ENCODE results near the gene DKK3. TPM values are rescaled to one million over a fixed set of nuclear protein-coding genes. Genes with fewer than 3 reads are reported as not detected.

DKK3 gene
- total and polyA plus RNA-seq, 4 donors = 3.1 to 9.9 (median 7.1) TPM

DNA sequence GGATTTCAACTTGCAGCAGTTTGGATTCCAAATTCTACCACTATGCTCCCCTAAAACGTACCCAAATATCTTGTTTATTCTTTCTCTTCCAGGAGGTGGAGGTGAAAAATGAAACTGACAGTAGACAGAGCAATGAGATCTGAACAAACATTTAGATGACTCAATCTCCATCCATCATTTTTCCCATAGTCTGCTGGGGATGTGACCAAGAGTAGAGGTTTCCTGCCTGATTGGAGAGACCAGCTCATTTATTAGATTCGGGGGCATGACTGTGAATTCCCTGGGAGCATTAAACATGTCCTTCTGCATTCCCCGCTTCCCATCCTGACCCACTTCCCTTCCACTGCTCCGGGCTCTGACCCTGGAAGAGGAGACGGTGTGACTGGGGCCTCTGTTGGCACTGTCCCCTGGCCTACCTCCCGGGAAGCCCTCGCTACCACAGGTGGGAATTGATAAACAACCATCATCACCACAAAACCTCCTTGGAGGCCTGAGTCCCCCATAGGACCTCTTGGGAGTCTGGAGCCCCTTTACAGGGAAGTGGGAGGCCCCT, 20.3 kb downstream of the DKK3 start:
- DNase-seq (ENCODE audit: low spot score) = no peak
- no peaks in the 10 kb centered on the region for H3K27me3 ChIP-seq (ENCODE audit: control insufficient read depth in 4 of 4, insufficient read depth in 4 of 4, low read length in 3 of 4)
- H3K4me1 ChIP-seq (ENCODE audit: control insufficient read depth in 4 of 4, insufficient read depth in 4 of 4, low read length in 3 of 4) = peaks cover 2 to 16% (median 11%) of the 10 kb centered on the region in 4 donors
- TF ChIP-seq, protein P1, sequence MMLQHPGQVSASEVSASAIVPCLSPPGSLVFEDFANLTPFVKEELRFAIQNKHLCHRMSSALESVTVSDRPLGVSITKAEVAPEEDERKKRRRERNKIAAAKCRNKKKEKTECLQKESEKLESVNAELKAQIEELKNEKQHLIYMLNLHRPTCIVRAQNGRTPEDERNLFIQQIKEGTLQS (IDR thresholded peaks at IDR 0.05) = no peak
- TF ChIP-seq, protein P2, sequence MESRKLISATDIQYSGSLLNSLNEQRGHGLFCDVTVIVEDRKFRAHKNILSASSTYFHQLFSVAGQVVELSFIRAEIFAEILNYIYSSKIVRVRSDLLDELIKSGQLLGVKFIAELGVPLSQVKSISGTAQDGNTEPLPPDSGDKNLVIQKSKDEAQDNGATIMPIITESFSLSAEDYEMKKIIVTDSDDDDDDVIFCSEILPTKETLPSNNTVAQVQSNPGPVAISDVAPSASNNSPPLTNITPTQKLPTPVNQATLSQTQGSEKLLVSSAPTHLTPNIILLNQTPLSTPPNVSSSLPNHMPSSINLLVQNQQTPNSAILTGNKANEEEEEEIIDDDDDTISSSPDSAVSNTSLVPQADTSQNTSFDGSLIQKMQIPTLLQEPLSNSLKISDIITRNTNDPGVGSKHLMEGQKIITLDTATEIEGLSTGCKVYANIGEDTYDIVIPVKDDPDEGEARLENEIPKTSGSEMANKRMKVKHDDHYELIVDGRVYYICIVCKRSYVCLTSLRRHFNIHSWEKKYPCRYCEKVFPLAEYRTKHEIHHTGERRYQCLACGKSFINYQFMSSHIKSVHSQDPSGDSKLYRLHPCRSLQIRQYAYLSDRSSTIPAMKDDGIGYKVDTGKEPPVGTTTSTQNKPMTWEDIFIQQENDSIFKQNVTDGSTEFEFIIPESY (IDR thresholded peaks at IDR 0.05) = no peak
- TF ChIP-seq YY1 (IDR thresholded peaks at IDR 0.05) (no peak), HNF4G (IDR thresholded peaks at IDR 0.05) (no peak), NR2F2 (IDR thresholded peaks at IDR 0.05) (no peak), RXRA (IDR thresholded peaks at IDR 0.05) (no peak), EGR1 (IDR thresholded peaks at IDR 0.05; ENCODE audit: low read depth in 2 of 2) (no peak), GABPA (IDR thresholded peaks at IDR 0.05 in 1 of 2, conservative IDR thresholded peaks at IDR 0.05 in 1 of 2) (no peak), FOXA1 (IDR thresholded peaks at IDR 0.05) (no peak)
- TF ChIP-seq, protein P3, sequence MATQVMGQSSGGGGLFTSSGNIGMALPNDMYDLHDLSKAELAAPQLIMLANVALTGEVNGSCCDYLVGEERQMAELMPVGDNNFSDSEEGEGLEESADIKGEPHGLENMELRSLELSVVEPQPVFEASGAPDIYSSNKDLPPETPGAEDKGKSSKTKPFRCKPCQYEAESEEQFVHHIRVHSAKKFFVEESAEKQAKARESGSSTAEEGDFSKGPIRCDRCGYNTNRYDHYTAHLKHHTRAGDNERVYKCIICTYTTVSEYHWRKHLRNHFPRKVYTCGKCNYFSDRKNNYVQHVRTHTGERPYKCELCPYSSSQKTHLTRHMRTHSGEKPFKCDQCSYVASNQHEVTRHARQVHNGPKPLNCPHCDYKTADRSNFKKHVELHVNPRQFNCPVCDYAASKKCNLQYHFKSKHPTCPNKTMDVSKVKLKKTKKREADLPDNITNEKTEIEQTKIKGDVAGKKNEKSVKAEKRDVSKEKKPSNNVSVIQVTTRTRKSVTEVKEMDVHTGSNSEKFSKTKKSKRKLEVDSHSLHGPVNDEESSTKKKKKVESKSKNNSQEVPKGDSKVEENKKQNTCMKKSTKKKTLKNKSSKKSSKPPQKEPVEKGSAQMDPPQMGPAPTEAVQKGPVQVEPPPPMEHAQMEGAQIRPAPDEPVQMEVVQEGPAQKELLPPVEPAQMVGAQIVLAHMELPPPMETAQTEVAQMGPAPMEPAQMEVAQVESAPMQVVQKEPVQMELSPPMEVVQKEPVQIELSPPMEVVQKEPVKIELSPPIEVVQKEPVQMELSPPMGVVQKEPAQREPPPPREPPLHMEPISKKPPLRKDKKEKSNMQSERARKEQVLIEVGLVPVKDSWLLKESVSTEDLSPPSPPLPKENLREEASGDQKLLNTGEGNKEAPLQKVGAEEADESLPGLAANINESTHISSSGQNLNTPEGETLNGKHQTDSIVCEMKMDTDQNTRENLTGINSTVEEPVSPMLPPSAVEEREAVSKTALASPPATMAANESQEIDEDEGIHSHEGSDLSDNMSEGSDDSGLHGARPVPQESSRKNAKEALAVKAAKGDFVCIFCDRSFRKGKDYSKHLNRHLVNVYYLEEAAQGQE (IDR thresholded peaks at IDR 0.05) = no peak
- H3K4me3 ChIP-seq (ENCODE audit: low read depth in 1 of 3, low read length in 3 of 3) = no peak overlapping the region
- WGBS = 73% methylated on average over 7 of the region's 7 CpGs
- H3K36me3 ChIP-seq (ENCODE audit: control insufficient read depth in 4 of 4, insufficient read depth in 3 of 4, low read depth in 1 of 4, low read length in 3 of 4) = no peaks in the 10 kb centered on the region
- peak overlapping the region in 1 of 2 donors; percentile 25 for H3K27ac ChIP-seq (ENCODE audit: low read depth in 1 of 2, low read length in 2 of 2)
- no peaks in the 10 kb centered on the region for H3K9me3 ChIP-seq (ENCODE audit: control insufficient read depth in 4 of 4, low read length in 3 of 4)
- H3K9ac ChIP-seq (ENCODE audit: low read depth in 1 of 2, low read length in 2 of 2) = no peak overlapping the region

DNA sequence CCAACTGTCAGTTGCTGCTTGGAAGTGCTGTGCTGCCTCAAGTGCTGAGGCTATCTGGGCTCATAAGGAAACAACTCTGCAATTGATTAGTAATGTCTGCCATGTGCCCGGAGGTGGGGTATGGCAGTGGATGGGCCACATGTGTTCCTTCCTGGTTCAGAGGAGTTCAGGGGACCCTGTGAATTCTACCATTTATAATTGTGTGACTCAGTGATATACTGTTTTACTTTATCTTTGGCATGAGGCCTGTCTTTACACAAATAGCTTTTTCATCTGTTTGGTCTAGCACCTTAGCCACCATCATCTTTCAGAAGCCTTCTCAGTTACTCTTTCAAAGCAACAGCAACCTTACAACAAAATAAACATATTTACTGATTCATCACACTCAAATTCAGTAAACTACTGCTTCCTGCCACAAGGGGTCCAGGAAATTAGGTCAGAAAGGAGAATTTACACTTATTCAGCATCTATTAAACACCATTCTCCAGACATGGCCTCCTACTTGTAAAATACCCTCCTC, 20.9 kb downstream of the DKK3 start:
- Histone ChIP-seq H3K36me3 (ENCODE audit: control insufficient read depth in 4 of 4, insufficient read depth in 3 of 4, low read depth in 1 of 4, low read length in 3 of 4) (no peaks in the 10 kb centered on the region), H3K27ac (ENCODE audit: low read depth in 1 of 2, low read length in 2 of 2) (peak overlapping the region in 1 of 2 donors; percentile 25), H3K9me3 (ENCODE audit: control insufficient read depth in 4 of 4, low read length in 3 of 4) (no peaks in the 10 kb centered on the region), H3K27me3 (ENCODE audit: control insufficient read depth in 4 of 4, insufficient read depth in 4 of 4, low read length in 3 of 4) (no peaks in the 10 kb centered on the region), H3K9ac (ENCODE audit: low read depth in 1 of 2, low read length in 2 of 2) (no peak overlapping the region), H3K4me1 (ENCODE audit: control insufficient read depth in 4 of 4, insufficient read depth in 4 of 4, low read length in 3 of 4) (peaks cover 2 to 11% (median 9%) of the 10 kb centered on the region in 4 donors), H3K4me3 (ENCODE audit: low read depth in 1 of 3, low read length in 3 of 3) (no peak overlapping the region)
- 84% methylated on average over 1 of the region's 1 CpG for WGBS
- peak in 1 of 2 donors; percentile 54 for TF ChIP-seq RAD21 (IDR thresholded peaks at IDR 0.05)
- no peak for TF ChIP-seq RXRA (IDR thresholded peaks at IDR 0.05)
- TF ChIP-seq, protein P4, sequence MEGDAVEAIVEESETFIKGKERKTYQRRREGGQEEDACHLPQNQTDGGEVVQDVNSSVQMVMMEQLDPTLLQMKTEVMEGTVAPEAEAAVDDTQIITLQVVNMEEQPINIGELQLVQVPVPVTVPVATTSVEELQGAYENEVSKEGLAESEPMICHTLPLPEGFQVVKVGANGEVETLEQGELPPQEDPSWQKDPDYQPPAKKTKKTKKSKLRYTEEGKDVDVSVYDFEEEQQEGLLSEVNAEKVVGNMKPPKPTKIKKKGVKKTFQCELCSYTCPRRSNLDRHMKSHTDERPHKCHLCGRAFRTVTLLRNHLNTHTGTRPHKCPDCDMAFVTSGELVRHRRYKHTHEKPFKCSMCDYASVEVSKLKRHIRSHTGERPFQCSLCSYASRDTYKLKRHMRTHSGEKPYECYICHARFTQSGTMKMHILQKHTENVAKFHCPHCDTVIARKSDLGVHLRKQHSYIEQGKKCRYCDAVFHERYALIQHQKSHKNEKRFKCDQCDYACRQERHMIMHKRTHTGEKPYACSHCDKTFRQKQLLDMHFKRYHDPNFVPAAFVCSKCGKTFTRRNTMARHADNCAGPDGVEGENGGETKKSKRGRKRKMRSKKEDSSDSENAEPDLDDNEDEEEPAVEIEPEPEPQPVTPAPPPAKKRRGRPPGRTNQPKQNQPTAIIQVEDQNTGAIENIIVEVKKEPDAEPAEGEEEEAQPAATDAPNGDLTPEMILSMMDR (IDR thresholded peaks at IDR 0.05; ENCODE audit: low read depth, low read length, missing input control) = peak; percentile 28
- no peak for DNase-seq (ENCODE audit: low spot score)
